IPS-20b (cell line): ENCODE data around the gene RDH12.
A peak's percentile ranks its signal among the peaks of the same experiment; 100 is the strongest.

Experiments
- H3K27ac ChIP-seq: one replicate; pipeline ENCODE4 v1.5.1; 2013; ENCODE audit warnings: low read length
- H3K27me3 ChIP-seq: 2 replicates; pipeline ENCODE4 v1.6.1; 2013; ENCODE audit warnings: mild to moderate bottlenecking, low read length, inconsistent platforms; ENCODE audit not compliant: insufficient read depth
- H3K36me3 ChIP-seq: 2 replicates; pipeline ENCODE4 v1.6.1; 2013; ENCODE audit warnings: low read depth, mild to moderate bottlenecking, inconsistent platforms, low read length, moderate library complexity; ENCODE audit not compliant: insufficient read depth
- H3K4me1 ChIP-seq: 2 replicates; pipeline ENCODE4 v1.6.1; 2013; ENCODE audit warnings: mild to moderate bottlenecking, control low read depth, inconsistent platforms, low read length, moderate library complexity; ENCODE audit not compliant: insufficient read depth
- H3K4me3 ChIP-seq: 2 replicates; pipeline ENCODE4 v1.5.1; 2013; ENCODE audit warnings: mild to moderate bottlenecking, low read length, inconsistent platforms
- H3K9ac ChIP-seq: 2 replicates; pipeline ENCODE4 v1.6.1; 2013; ENCODE audit warnings: low read depth, mild to moderate bottlenecking, inconsistent platforms, low read length, moderate library complexity
- H3K9me3 ChIP-seq: 2 replicates; pipeline ENCODE4 v1.6.1; 2013; ENCODE audit warnings: mild to moderate bottlenecking, low read depth, low read length, inconsistent platforms; ENCODE audit not compliant: insufficient read depth

Gene RDH12

DNA sequence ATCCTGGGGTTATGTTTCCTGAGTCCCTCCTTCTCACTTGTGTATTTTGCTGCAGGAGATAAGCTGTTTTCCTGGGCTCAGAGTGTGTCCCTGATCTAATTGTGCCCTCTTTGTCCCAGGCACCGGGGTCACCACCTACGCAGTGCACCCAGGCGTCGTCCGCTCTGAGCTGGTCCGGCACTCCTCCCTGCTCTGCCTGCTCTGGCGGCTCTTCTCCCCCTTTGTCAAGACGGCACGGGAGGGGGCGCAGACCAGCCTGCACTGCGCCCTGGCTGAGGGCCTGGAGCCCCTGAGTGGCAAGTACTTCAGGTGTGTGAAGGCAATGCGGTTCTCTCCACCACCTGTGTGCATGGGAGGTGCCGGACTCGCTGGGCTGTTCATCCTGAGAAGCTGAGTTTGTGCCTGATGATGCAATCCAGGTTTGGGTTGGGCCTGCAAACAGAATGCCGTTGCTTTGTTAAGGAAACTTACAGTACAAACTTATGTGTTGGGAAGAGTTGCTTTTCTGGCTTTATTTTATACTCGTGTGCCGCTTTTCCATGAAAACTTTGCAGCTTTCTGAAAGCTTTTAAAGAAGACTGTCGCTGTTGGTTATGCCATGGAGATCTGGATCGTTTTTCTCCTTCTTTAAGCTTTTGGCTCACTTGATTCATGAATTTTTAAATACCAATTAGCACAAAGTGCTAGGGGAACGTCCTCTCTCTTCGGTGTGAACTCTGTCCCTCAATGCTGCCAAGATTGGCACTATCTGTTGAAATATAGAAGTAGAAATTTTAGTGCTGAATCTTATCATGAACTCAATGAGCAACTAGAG, 27.6 kb downstream of the RDH12 start:
- Histone ChIP-seq H3K36me3 (no peaks in the 10 kb centered on the region), H3K9ac (peak overlapping the region; percentile 62), H3K27ac (peak overlapping the region; percentile 16), H3K9me3 (no peaks in the 10 kb centered on the region), H3K4me1 (peaks cover 16% of the 10 kb centered on the region; the same call in 1 of the 2 replicates), H3K27me3 (no peaks in the 10 kb centered on the region), H3K4me3 (peak overlapping the region; percentile 48; the same call in 1 of the 2 replicates)

DNA sequence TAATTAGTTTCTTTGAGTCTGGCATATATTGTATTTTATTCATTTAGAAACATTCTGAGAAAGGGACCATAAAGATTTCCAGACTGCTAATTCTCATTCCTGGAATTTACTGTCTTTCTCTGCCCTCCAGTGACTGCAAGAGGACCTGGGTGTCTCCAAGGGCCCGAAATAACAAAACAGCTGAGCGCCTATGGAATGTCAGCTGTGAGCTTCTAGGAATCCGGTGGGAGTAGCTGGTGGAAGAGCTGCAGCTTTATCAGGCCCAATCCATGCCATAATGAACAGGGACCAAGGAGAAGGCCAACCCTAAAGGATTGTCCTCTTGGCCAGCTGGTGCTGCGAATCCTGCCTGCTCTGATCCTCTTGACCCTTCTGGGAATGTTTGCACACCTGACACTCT, 31.9 kb downstream of the RDH12 start:
- H3K27ac ChIP-seq = no peak overlapping the region
- peaks cover 13% of the 10 kb centered on the region for H3K4me1 ChIP-seq
- H3K27me3 ChIP-seq = no peaks in the 10 kb centered on the region
- no peaks in the 10 kb centered on the region for H3K36me3 ChIP-seq
- no peak overlapping the region for H3K9ac ChIP-seq
- no peaks in the 10 kb centered on the region for H3K9me3 ChIP-seq
- H3K4me3 ChIP-seq = no peak overlapping the region

DNA sequence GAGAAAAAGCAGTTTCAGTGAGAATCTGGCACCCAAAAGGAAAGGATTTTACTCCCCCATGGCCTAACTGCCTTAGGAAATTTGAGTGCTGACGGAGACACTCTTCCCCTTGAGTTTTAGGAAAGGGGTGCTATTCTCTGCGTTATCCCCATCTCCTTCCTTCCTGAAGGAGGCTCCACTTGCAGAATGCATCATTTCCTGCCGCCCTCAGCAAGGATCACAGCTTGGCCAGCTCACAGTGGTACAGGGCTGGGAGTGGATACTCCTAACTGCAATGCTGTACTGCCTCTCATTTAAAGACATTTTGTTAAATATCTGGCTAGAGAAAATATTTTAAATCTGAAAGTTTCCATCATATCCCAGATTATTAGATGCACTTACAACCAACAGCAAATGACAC, 33.0 kb downstream of the RDH12 start:
- no peaks in the 10 kb centered on the region for H3K9me3 ChIP-seq
- no peak overlapping the region for H3K9ac ChIP-seq
- no peak overlapping the region for H3K27ac ChIP-seq
- no peaks in the 10 kb centered on the region for H3K27me3 ChIP-seq
- no peaks in the 10 kb centered on the region for H3K36me3 ChIP-seq
- H3K4me3 ChIP-seq = no peak overlapping the region
- H3K4me1 ChIP-seq = peaks cover 5% of the 10 kb centered on the region

DNA sequence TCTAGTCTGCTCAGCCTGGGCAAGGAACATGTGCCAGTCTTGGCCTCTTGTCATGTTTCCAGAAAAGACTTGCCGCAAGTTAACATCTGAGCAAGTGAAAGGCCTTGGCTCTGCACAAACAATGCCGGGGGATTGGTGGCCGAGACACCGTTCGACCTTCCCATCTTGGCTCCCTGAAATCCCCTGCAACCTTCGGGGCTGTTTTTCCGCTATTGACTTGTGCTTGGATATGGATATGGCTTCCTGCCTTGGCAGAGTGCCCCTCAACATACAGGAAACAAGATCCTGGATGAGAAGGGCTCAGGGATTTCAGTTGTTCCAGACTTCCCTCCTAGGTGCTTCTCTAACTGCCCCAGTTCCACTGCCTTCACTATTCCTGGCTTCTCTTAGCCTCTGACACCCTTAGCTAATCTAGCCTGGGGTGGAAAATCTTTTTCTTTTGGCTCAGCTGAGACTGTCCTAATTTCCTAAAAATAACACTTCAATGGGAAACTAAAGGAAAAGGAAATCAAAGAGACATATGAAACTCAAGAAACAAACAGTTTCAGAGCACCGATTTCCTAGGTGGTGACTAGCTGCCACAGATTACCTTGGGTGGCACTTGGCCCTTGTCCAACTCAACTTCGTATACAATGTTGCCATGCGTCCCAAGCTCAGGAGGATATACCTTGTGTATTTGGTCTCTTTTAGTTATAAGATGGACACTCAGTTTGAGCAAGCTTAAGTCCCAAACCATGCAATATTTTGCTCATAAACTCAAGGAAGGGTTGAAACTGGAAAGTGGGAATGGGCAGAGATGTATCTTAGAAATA, 33.9 kb downstream of the RDH12 start:
- no peaks in the 10 kb centered on the region for H3K27me3 ChIP-seq
- no peaks in the 10 kb centered on the region for H3K36me3 ChIP-seq
- peaks cover 3% of the 10 kb centered on the region; the same call in 1 of the 2 replicates for H3K4me1 ChIP-seq
- H3K27ac ChIP-seq = no peak overlapping the region
- no peak overlapping the region for H3K9ac ChIP-seq
- H3K4me3 ChIP-seq = no peak overlapping the region
- H3K9me3 ChIP-seq = no peaks in the 10 kb centered on the region

DNA sequence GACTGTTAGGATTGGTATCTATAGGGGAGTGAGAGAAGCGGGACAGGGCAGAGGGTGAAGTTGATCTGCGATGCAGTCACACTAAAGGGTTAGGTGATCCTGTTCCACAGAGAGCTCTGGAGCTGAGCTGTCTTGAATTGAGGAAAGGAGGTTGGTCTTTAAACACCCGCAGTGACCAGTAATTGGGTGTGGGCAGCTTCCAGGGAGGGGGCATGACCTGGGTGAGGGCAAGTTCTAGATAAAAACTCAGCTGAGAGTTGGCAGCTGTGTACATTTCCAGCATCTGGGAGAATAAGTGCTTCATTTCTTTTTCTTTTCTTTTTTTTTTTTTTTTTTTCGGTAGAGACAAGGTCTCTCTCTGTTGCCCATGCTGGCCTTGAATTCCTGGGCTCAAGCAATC, 35.1 kb downstream of the RDH12 start:
- Histone ChIP-seq H3K4me3 (no peak overlapping the region), H3K9ac (no peak overlapping the region), H3K4me1 (peaks cover 3% of the 10 kb centered on the region; the same call in 1 of the 2 replicates), H3K27ac (no peak overlapping the region), H3K27me3 (no peaks in the 10 kb centered on the region), H3K9me3 (no peaks in the 10 kb centered on the region), H3K36me3 (no peaks in the 10 kb centered on the region)

DNA sequence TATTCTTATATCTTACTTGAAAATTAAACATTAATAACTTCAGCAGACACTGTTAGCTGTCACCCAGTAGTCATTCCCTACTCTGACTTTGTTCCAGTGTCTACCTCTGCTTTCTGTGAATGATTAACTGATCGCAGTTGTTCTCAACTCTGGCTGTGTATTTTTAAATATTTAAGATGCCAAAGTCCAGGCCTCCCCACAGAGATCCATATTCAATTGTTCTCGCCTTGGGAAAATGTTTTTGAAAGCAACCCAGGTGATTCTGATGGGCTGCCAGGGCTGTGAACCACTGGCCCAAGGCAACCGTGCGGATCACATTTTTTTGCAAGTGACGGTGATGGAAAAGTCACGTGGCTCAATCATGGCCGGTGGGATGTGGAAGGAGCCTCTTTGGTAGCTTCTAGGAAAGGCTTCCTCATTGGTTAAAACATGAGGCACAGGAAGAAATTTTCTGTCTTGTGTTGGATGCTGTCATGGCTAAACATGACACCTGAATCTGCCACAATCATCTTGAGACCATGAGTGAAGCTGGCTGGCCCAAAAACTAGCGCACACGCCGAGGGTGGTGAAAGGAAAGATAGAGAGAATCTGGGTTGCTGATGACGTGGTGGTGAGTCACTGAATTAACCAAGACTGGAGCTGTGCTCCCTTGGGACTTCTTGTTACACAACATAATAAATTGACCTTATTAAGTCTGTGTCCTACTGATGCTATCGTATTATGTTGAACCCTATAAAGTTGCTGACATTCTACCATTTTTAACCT, 37.2 kb downstream of the RDH12 start:
- Histone ChIP-seq H3K9me3 (no peaks in the 10 kb centered on the region), H3K4me1 (peaks cover 3% of the 10 kb centered on the region; the same call in 1 of the 2 replicates), H3K4me3 (no peak overlapping the region), H3K27ac (no peak overlapping the region), H3K9ac (no peak overlapping the region), H3K27me3 (no peaks in the 10 kb centered on the region), H3K36me3 (no peaks in the 10 kb centered on the region)

DNA sequence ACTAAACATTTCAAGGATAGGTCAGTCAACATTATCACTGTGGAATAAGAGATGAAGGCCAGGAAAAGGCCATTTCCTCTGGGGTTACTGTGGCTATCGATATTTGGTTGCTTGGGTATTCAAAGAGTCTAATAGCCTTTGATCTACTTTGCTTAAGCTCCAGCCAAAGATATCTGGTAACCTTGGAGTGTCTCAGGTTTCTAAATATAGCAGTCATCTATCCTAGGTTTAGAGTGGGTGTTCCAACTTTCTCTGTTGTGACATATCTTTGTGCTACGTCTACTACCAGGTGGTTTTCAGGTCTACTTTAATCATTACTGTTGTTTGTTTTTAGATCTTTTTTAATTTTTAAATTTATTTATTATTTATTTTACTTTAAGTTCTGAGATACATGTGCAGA, 42.4 kb downstream of the RDH12 start:
- Histone ChIP-seq H3K27me3 (no peaks in the 10 kb centered on the region), H3K4me1 (no peaks in the 10 kb centered on the region), H3K4me3 (no peak overlapping the region), H3K9ac (no peak overlapping the region), H3K27ac (no peak overlapping the region), H3K36me3 (peaks cover 15% of the 10 kb centered on the region; the same call in 1 of the 2 replicates), H3K9me3 (no peaks in the 10 kb centered on the region)

DNA sequence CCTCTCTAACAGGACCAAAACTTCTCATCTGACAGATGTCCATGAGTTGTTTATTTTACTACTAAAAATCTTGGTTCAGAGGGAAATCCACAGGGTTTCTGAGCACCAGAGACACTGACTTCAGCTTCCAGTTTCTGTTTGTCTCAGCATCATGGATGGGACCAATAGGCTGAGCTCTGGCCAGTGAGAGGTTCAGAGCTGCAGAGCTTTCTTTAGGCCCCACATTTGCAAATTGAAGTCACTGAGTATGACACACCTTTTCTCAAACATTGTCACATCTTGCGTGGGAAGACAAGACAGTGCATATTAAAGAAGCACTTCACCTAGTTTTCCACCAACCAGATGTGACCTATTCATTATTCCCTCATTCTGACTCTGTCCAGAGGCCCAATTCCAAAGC, 45.2 kb downstream of the RDH12 start:
- Histone ChIP-seq H3K4me1 (no peaks in the 10 kb centered on the region), H3K9me3 (no peaks in the 10 kb centered on the region), H3K9ac (no peak overlapping the region), H3K27me3 (no peaks in the 10 kb centered on the region), H3K4me3 (no peak overlapping the region), H3K36me3 (peaks cover 42% of the 10 kb centered on the region), H3K27ac (no peak overlapping the region)

DNA sequence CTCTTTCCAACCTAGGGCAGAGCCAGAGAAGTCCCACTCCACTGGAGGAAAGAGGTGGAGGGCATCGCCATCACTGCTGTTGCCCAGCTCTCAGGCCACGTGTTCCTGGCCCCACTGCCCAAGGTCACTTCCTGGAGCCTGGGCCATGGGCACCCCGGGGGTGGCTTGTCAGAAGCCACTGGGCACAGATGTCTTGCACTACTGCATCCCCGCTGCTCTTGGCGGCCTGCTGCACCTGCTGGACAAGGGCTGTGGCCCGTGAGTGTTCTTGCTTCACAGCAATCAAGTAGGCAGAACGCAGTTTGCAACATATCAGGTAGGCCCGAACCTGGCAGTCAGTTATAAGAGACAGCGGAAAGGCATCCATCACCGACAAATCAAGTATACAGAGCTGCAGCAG, 46.6 kb downstream of the RDH12 start:
- H3K4me3 ChIP-seq = no peak overlapping the region
- H3K4me1 ChIP-seq = no peaks in the 10 kb centered on the region
- H3K9me3 ChIP-seq = no peaks in the 10 kb centered on the region
- H3K9ac ChIP-seq = no peak overlapping the region
- no peaks in the 10 kb centered on the region for H3K27me3 ChIP-seq
- no peak overlapping the region for H3K27ac ChIP-seq
- H3K36me3 ChIP-seq = peaks cover 56% of the 10 kb centered on the region

DNA sequence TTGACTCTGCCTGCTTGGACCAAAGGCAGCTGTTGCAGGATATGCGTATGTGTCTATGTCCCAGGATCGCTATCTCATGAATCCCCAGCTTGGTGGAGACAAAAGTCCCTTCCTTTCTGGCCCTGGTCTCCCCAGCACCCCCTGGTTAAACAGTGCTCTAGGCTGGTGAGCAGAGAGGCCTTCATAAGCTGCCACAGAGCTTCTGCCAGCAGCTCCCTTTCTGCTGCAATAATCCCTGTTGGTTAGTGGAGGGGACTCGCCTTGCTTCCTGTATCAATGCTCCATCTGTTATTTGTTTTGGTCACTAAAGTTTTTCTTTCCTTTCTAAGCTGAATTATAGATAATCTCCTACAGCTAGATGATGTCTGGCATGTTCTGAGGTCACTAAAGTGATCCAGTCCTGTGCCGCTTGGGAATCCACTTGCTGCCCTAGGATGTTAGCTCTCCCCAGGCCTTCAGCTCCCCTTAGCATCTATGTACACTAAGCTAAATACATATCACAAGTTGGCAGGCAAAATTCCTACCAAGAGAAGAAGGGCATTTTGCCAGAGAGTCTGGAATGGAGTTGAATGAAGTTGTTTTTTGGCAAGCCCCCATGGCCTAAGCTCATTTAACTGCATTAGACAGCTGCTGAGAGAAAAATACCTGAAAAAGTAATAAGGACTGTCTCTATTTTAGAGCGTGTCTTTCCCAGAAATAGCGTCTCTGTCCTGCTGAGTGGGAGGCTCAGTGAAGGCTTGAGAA, 47.8 kb downstream of the RDH12 start:
- Histone ChIP-seq H3K9ac (no peak overlapping the region), H3K4me1 (no peaks in the 10 kb centered on the region), H3K9me3 (no peaks in the 10 kb centered on the region), H3K36me3 (peaks cover 68% of the 10 kb centered on the region), H3K27me3 (no peaks in the 10 kb centered on the region), H3K4me3 (no peak overlapping the region), H3K27ac (no peak overlapping the region)

DNA sequence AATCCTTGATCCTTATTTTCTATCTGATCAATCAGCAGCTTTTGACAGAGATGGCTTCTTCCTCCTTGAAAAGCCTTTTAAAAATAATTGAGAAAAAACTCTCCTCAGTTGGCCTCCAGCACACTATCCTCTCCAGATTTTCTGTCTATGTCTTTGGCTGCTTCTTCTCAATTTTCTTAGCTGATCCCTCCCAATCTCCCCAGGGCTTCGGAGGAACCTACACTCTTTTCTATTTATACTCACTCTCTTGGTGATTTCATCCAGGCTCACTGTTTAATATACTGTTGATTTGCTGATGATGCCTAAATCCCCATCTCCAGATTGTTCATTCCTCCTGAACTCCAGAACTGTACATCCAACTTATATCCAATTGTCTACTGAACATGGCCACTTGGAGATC, 54.8 kb downstream of the RDH12 start:
- H3K9ac ChIP-seq = no peak overlapping the region
- no peaks in the 10 kb centered on the region for H3K4me1 ChIP-seq
- peaks cover 76% of the 10 kb centered on the region for H3K36me3 ChIP-seq
- H3K9me3 ChIP-seq = no peaks in the 10 kb centered on the region
- H3K27me3 ChIP-seq = no peaks in the 10 kb centered on the region
- H3K4me3 ChIP-seq = no peak overlapping the region
- no peak overlapping the region for H3K27ac ChIP-seq
